ENCODE data around the gene FAP. TPM values are rescaled to one million over a fixed set of nuclear protein-coding genes. Genes with fewer than 3 reads are reported as not detected.

The FAP gene
- total RNA-seq, 1 donor from 2014 or later, result not detected

DNA sequence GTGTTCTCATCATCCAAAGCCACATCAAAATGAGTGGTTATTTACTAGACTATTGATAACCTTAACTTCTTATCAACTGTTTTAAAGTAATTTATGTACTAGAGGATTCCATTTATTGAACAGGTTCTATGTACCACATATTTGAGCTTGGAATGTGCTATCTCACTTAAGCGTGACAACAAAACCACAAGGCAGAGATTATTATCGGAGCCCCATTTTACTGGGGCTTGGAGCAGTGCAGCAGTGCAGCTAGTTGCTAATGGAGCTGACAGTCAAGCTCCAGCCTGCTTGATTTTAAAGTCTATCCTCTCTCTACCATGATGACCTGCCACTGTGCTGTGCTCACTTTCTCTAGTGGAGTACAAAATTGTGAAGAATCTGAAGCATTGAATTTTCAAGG, 115.8 kb downstream of the FAP start:
- Mint-ChIP-seq H3K4me1 (ENCODE audit: low read depth) (no peaks in the 10 kb centered on the region), H3K4me3 (ENCODE audit: low read depth) (no peak overlapping the region), H3K27me3 (peaks cover 8% of the 10 kb centered on the region)

DNA sequence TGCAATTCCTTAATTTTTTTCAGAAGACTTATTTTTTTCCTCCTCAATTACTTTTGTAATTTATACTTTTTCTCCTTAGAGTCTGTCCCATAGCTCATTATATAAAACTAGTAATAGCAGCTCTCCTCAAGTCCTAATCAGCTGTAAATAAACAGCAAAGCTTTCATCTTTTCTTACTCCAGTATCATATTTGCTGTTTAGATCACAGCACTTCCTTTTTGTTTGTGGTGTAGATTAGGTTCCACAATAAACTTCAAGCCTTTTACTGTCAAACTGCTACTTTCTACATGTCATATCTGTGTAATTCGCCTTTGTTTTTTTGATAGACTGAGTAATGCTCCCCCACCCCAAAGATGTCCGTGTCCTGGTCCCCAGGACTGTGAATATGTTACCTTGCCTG, 116.7 kb downstream of the FAP start:
- H3K9me3 Mint-ChIP-seq (ENCODE audit: low read depth), result peaks cover 9% of the 10 kb centered on the region
- peaks cover 8% of the 10 kb centered on the region for H3K27me3 Mint-ChIP-seq
- H3K4me1 Mint-ChIP-seq (ENCODE audit: low read depth), result no peaks in the 10 kb centered on the region
- no peak for DNase-seq (ENCODE audit: low spot score, unreplicated experiment)
- H3K27ac Mint-ChIP-seq, result no peak overlapping the region
- TF ChIP-seq, protein P1, sequence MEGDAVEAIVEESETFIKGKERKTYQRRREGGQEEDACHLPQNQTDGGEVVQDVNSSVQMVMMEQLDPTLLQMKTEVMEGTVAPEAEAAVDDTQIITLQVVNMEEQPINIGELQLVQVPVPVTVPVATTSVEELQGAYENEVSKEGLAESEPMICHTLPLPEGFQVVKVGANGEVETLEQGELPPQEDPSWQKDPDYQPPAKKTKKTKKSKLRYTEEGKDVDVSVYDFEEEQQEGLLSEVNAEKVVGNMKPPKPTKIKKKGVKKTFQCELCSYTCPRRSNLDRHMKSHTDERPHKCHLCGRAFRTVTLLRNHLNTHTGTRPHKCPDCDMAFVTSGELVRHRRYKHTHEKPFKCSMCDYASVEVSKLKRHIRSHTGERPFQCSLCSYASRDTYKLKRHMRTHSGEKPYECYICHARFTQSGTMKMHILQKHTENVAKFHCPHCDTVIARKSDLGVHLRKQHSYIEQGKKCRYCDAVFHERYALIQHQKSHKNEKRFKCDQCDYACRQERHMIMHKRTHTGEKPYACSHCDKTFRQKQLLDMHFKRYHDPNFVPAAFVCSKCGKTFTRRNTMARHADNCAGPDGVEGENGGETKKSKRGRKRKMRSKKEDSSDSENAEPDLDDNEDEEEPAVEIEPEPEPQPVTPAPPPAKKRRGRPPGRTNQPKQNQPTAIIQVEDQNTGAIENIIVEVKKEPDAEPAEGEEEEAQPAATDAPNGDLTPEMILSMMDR (IDR thresholded peaks at IDR 0.05; ENCODE audit: unreplicated experiment), result no peak
- no peaks in the 10 kb centered on the region for H3K36me3 Mint-ChIP-seq (ENCODE audit: insufficient read depth)
- no peak overlapping the region for H3K4me3 Mint-ChIP-seq (ENCODE audit: low read depth)

More for the DNA sequence above, 115.8 kb downstream of the FAP start:
- Mint-ChIP-seq H3K36me3 (ENCODE audit: insufficient read depth) (no peaks in the 10 kb centered on the region), H3K27ac (no peak overlapping the region), H3K9me3 (ENCODE audit: low read depth) (peaks cover 9% of the 10 kb centered on the region)
- DNase-seq (ENCODE audit: low spot score, unreplicated experiment), result no peak
- TF ChIP-seq, protein P1 (IDR thresholded peaks at IDR 0.05; ENCODE audit: unreplicated experiment), result no peak

DNA sequence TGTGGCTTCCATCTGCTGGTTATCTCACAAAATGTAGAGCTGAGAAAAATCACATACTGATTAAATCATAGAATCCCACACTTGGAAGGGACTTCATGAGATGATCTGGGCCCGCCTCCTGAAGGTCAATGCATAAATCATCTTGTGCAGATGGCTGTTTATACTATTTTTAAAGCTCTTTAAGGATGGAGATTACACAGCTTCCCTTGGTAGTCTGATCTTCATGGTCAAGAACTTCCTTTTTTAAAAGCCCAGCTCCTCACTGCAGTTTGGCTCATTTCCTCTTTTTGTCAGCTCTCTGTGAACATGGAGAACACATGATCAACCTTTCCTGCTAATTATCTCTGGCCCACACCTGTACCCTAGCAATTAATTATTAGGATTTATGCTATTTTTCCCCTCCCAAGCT, 117.1 kb downstream of the FAP start:
- no peak overlapping the region for H3K4me3 Mint-ChIP-seq (ENCODE audit: low read depth)
- TF ChIP-seq, protein P1 (IDR thresholded peaks at IDR 0.05; ENCODE audit: unreplicated experiment), result no peak
- H3K27ac Mint-ChIP-seq, result no peak overlapping the region
- H3K9me3 Mint-ChIP-seq (ENCODE audit: low read depth), result peaks cover 9% of the 10 kb centered on the region
- no peaks in the 10 kb centered on the region for H3K36me3 Mint-ChIP-seq (ENCODE audit: insufficient read depth)
- DNase-seq (ENCODE audit: low spot score, unreplicated experiment), result no peak
- peaks cover 8% of the 10 kb centered on the region for H3K27me3 Mint-ChIP-seq
- no peaks in the 10 kb centered on the region for H3K4me1 Mint-ChIP-seq (ENCODE audit: low read depth)

DNA sequence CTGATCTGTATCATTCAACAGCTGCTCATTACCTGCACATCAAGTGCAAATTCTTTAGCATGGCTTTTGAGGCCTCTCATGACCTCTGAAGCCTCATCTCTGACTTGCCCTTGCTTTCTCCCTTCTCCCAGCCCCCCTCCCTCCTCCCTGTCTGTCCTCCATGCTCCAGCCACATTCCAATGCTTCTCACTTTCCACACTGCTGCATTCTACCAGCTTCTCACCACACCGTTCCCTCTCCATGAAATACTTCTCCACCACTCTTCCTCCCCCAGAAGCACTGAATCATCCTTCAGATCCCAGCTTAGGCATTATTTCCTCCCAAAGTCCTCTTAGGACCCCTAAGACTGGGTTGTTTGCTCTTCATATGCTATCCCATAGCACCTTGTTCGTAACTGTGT, 118.1 kb downstream of the FAP start:
- H3K9me3 Mint-ChIP-seq (ENCODE audit: low read depth), result no peaks in the 10 kb centered on the region
- H3K27me3 Mint-ChIP-seq, result peaks cover 8% of the 10 kb centered on the region
- H3K4me1 Mint-ChIP-seq (ENCODE audit: low read depth), result no peaks in the 10 kb centered on the region
- no peak overlapping the region for H3K4me3 Mint-ChIP-seq (ENCODE audit: low read depth)
- no peaks in the 10 kb centered on the region for H3K36me3 Mint-ChIP-seq (ENCODE audit: insufficient read depth)
- TF ChIP-seq, protein P1 (IDR thresholded peaks at IDR 0.05; ENCODE audit: unreplicated experiment), result no peak
- no peak overlapping the region for H3K27ac Mint-ChIP-seq
- no peak for DNase-seq (ENCODE audit: low spot score, unreplicated experiment)

DNA sequence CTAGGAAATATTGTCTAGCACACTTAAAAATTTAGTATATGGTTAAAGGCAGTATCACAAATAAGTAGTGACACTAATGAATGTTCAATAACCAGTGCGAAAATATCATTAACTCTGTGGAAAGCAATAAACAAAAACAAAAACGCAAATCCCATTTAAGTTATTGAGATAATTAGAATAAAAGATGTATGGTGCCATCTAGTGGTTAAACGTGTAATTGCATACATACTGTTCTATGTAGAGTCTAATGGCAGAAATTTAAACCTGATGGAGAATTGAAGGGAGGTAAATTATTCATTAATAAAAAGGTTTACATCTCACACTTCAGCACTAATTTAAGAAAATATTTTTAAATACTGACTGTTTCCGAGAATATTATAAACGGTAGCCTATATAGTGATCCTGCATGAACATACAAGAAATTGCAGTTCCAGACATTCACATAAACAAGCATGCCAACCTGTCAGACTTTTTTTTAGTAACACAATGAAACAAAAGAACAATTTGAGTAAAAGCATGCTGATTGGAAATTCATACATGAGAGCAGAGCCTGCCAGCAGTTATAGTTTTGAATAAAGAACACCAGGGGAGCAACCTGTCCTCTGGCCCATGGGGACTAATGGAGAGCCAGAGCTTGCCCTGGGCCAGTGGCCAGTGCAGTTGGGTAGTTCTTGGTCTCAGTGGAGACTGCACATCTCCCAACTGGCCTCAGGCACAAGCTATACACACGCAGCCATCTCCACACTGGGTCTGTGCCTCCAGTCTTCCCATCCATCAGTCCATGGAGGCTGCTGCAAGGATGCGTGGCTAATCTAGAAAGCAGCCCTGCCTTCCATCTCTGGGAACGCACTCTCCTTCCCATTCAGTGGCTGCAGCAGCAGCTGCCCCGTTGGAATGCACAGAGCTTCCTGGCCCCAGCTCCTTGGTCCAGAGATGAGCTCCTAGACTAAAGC, 119.2 kb downstream of the FAP start:
- Mint-ChIP-seq H3K27ac (no peak overlapping the region), H3K27me3 (peaks cover 8% of the 10 kb centered on the region), H3K36me3 (ENCODE audit: insufficient read depth) (no peaks in the 10 kb centered on the region), H3K4me1 (ENCODE audit: low read depth) (no peaks in the 10 kb centered on the region), H3K4me3 (ENCODE audit: low read depth) (no peak overlapping the region), H3K9me3 (ENCODE audit: low read depth) (no peaks in the 10 kb centered on the region)
- TF ChIP-seq, protein P1 (IDR thresholded peaks at IDR 0.05; ENCODE audit: unreplicated experiment), result peak; percentile 90
- DNase-seq (ENCODE audit: low spot score, unreplicated experiment), result no peak

Other genes starting within 250 kb of the FAP start
- gene DPP4, start 169.2 kb downstream of the FAP start, total RNA-seq, result 3.2 and 3.3 TPM in 2 replicates
- gene GCG, start 91.2 kb downstream of the FAP start, total RNA-seq, result 92.9 and 128 TPM in 2 replicates
- 6.6 and 6.8 TPM in 2 replicates for gene IFIH1, start 75.2 kb upstream of the FAP start, total RNA-seq
- gene GCA, start 100.7 kb upstream of the FAP start, total RNA-seq, result 92.6 and 113 TPM in 2 replicates

Data from progenitor cell of endocrine pancreas (in vitro differentiated cells).